Natural killer cell (primary cell): ENCODE results near the gene CFAP92. TPM values are rescaled to one million over a fixed set of nuclear protein-coding genes. Genes with fewer than 3 reads are reported as not detected.
A peak's percentile ranks its signal among the peaks of the same experiment; 100 is the strongest.

Experiments used
- ATAC-seq, 3 donors: fragments of 150-1000 bp in 2 of 3; fragments of 200-7000 bp in 1 of 3; cut with Tn5 transposase; 1 replicate in 1 of 3; 2 replicates in 2 of 3; pipeline ENCODE4 v1.10.0; 2021; ENCODE audit warnings: mild to moderate bottlenecking in 2 of 3, moderate library complexity in 2 of 3
- DNase-seq, 2 donors: peaks; one replicate each; pipeline versions ENCODE4 v3.0.0 to v3.0.0-alpha.2; 2013 to 2021; ENCODE audit warnings: mixed read lengths in 1 of 2
- H3K27ac ChIP-seq: one replicate; pipeline ENCODE4 v1.5.1; 2013; ENCODE audit warnings: mild to moderate bottlenecking, low read length
- H3K27me3 ChIP-seq: one replicate; pipeline ENCODE4 v1.6.1; 2013; ENCODE audit warnings: low read length; ENCODE audit not compliant: control insufficient read depth, insufficient read depth
- H3K36me3 ChIP-seq: one replicate; pipeline ENCODE4 v1.6.1; 2013; ENCODE audit warnings: low read length; ENCODE audit not compliant: control insufficient read depth, insufficient read depth
- H3K4me1 ChIP-seq: one replicate; pipeline ENCODE4 v1.6.1; 2013; ENCODE audit warnings: low read length; ENCODE audit not compliant: control insufficient read depth, insufficient read depth
- H3K4me3 ChIP-seq: one replicate; pipeline ENCODE4 v1.5.1; 2013; ENCODE audit warnings: low read length
- H3K9me3 ChIP-seq: one replicate; pipeline ENCODE4 v1.6.1; 2013; ENCODE audit warnings: low read length; ENCODE audit not compliant: control insufficient read depth, insufficient read depth
- H3K27ac Mint-ChIP-seq, 2 donors: one replicate each; pipeline ENCODE4 v1.8.0; 2022; ENCODE audit warnings: mild to moderate bottlenecking in 2 of 2, mixed read lengths in 2 of 2, moderate library complexity in 1 of 2
- H3K27me3 Mint-ChIP-seq, 2 donors: one replicate each; pipeline ENCODE4 v1.8.0; 2022; ENCODE audit warnings: low read depth in 2 of 2, mixed read lengths in 2 of 2
- H3K36me3 Mint-ChIP-seq: one replicate; pipeline ENCODE4 v1.8.0; 2022; ENCODE audit warnings: mixed read lengths
- H3K4me1 Mint-ChIP-seq, 2 donors: one replicate each; pipeline ENCODE4 v1.8.0; 2022; ENCODE audit warnings: mixed read lengths in 2 of 2
- H3K4me3 Mint-ChIP-seq: one replicate; pipeline ENCODE4 v1.8.0; 2022; ENCODE audit warnings: mild to moderate bottlenecking, moderate library complexity, mixed read lengths
- H3K9me3 Mint-ChIP-seq, 2 donors: one replicate each; pipeline ENCODE4 v1.8.0; 2022; ENCODE audit warnings: mixed read lengths in 2 of 2
- WGBS: methylation state at CpG from one replicate; pipeline ENCODE4 v1.1.7; 2013; ENCODE audit warnings: missing lambda C conversion rate; ENCODE audit not compliant: insufficient coverage; 5-methylcytosine and 5-hydroxymethylcytosine counted together
- intact Hi-C: fragments of 100-400 bp; cut with micrococcal nuclease; formaldehyde crosslinking; loops from one replicate; pipeline ENCODE4 v1.14.2; 2022
- total RNA-seq, 4 donors: library from RNA; stranded (reverse); fragments of 120-200 nt in 1 of 4; gene quantifications; one replicate each; pipeline versions ENCODE4 v1.2.3 to v1.2.4, GENCODE V29; 2013 to 2022
- TF ChIP-seq, protein P1 (sequence below): fragments of 200-600 bp; IDR thresholded peaks from one replicate; pipeline ENCODE4 v1.8.0; 2022; ENCODE audit warnings: antibody characterized with exemption

The CFAP92 gene
- total RNA-seq, 3 donors from 2014 or later (not counting 1 experiment from before 2014, with no cell fraction given) = 0.26 to 0.43 (median 0.41) TPM

DNA sequence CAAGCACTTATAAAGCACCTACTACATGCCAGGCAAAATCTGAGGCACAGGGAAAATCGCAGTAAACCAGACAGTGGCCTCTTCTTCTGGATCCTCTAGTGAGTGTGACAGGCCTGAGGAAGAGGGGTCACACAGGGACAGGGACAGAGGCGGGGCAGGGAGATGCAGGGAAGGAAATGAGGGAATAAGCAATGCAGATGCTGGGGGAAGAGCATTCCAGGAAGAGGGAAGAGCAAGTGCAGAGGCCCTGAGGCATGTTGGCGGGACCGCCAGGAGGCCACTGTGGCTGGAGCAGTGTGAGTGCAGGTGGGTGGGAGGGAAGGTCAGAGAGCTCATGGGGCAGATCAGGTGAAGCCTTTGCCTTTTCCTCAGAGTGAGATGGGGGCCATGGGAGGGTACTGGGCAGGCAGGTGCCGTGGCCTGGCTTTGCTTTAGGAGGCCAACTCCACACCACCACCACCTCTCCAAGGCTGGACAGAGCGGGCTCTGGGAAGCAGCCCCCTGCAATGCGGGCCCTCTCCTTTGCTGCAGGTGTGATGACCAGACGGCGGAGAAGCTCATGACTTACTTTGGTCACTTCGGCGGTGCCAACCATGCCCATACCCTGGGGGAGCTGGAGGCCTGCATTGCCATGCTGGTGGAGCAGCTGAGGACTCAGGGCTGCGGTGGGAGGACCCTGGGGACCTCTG, 39.9 kb upstream of the CFAP92 start:
- no peak for DNase-seq
- H3K36me3 Mint-ChIP-seq = no peaks in the 10 kb centered on the region
- Histone ChIP-seq H3K27ac (no peak overlapping the region), H3K4me1 (peaks cover 7% of the 10 kb centered on the region), H3K36me3 (no peaks in the 10 kb centered on the region), H3K27me3 (no peaks in the 10 kb centered on the region), H3K9me3 (no peaks in the 10 kb centered on the region), H3K4me3 (no peak overlapping the region)
- ATAC-seq = no peak
- no peaks in the 10 kb centered on the region for H3K9me3 Mint-ChIP-seq
- no peaks in the 10 kb centered on the region for H3K27me3 Mint-ChIP-seq
- TF ChIP-seq, protein P1, sequence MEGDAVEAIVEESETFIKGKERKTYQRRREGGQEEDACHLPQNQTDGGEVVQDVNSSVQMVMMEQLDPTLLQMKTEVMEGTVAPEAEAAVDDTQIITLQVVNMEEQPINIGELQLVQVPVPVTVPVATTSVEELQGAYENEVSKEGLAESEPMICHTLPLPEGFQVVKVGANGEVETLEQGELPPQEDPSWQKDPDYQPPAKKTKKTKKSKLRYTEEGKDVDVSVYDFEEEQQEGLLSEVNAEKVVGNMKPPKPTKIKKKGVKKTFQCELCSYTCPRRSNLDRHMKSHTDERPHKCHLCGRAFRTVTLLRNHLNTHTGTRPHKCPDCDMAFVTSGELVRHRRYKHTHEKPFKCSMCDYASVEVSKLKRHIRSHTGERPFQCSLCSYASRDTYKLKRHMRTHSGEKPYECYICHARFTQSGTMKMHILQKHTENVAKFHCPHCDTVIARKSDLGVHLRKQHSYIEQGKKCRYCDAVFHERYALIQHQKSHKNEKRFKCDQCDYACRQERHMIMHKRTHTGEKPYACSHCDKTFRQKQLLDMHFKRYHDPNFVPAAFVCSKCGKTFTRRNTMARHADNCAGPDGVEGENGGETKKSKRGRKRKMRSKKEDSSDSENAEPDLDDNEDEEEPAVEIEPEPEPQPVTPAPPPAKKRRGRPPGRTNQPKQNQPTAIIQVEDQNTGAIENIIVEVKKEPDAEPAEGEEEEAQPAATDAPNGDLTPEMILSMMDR = no peak
- intact Hi-C loops = no loop called here
- H3K4me3 Mint-ChIP-seq = no peak overlapping the region
- WGBS = 89% methylated on average over 12 of the region's 12 CpGs
- no peaks in the 10 kb centered on the region for H3K4me1 Mint-ChIP-seq
- H3K27ac Mint-ChIP-seq = peak overlapping the region in 1 of 2 donors; percentile 46

DNA sequence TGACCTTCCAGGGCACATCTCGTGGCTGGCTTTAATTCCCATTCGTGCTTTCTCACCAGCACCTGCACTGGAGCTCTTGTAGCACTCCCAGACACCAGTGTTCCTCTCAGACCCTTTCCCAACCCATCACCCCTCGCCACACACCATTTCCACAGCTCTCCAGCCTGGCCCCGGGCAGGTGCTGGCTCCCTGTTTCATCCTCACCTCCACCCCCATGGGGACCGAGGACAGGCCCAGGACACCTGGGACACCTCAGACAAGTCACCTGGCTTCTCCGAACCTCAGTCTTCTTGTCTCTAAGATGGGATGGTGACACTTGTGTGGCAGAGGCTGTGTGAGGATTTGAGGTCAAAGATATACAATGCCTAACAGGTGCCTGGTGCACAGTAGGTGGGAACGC, 39.3 kb upstream of the CFAP92 start:
- Mint-ChIP-seq H3K36me3 (no peaks in the 10 kb centered on the region), H3K27ac (peak overlapping the region in 1 of 2 donors; percentile 46), H3K4me1 (no peaks in the 10 kb centered on the region), H3K9me3 (no peaks in the 10 kb centered on the region), H3K4me3 (no peak overlapping the region), H3K27me3 (no peaks in the 10 kb centered on the region)
- ATAC-seq (no peak), DNase-seq (no peak)
- Histone ChIP-seq H3K9me3 (no peaks in the 10 kb centered on the region), H3K36me3 (no peaks in the 10 kb centered on the region), H3K4me1 (peaks cover 7% of the 10 kb centered on the region), H3K27ac (no peak overlapping the region), H3K4me3 (no peak overlapping the region), H3K27me3 (no peaks in the 10 kb centered on the region)
- 92% methylated on average over 6 of the region's 7 CpGs for WGBS
- TF ChIP-seq, protein P1 = no peak
- intact Hi-C loops = no loop called here

DNA sequence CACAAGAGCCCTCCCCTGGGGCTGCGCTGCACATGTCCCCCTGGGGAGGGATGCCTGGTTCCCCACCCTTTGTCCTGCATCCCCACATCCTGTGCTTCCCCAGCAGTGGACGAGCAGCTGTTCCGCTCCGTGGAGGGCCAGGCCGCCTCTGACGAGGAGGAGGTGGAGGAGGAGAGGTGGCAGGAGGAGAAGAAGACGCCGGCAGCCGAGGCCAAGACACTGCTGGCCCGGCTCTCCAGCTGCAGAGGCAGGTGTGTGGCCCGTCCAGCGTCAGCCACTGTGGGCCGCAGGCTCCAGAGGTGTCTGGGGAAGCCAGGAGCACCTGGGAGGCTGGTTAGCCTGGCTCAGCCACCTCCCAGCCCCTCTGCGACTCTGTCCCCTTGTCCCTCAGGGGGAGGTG, 38.8 kb upstream of the CFAP92 start:
- Histone ChIP-seq H3K9me3 (no peaks in the 10 kb centered on the region), H3K36me3 (no peaks in the 10 kb centered on the region), H3K27ac (no peak overlapping the region), H3K4me1 (peaks cover 7% of the 10 kb centered on the region), H3K27me3 (no peaks in the 10 kb centered on the region), H3K4me3 (no peak overlapping the region)
- TF ChIP-seq, protein P1 = no peak
- no peaks in the 10 kb centered on the region for H3K4me1 Mint-ChIP-seq
- H3K4me3 Mint-ChIP-seq = no peak overlapping the region
- H3K9me3 Mint-ChIP-seq = no peaks in the 10 kb centered on the region
- 92% methylated on average over 14 of the region's 14 CpGs for WGBS
- DNase-seq (no peak), ATAC-seq (no peak)
- H3K27ac Mint-ChIP-seq = no peak overlapping the region
- intact Hi-C loops = no loop called here
- no peaks in the 10 kb centered on the region for H3K27me3 Mint-ChIP-seq
- H3K36me3 Mint-ChIP-seq = no peaks in the 10 kb centered on the region
